Common myeloid progenitor, CD34-positive (primary cell): ENCODE results near the gene STARD13.

Source experiments
- CTCF ChIA-PET: fragments of 350-600 bp; sonication (Branson Sonifier 250); formaldehyde crosslinking; loops from one replicate; lab custom pipeline; 2021; ENCODE audit warnings: antibody characterized with exemption; lab: Charles Lee
- POLR2A ChIA-PET: fragments of 350-600 bp; sonication (Branson Sonifier 250); formaldehyde crosslinking; loops from one replicate; lab custom pipeline; 2021; ENCODE audit warnings: antibody characterized with exemption; lab: Charles Lee
- DNase-seq, 3 donors: peaks; one replicate each; pipeline versions ENCODE4 v3.0.0 to v3.0.0-alpha.2; 2013
- H3K27ac ChIP-seq, 2 experiments: 1 replicate in 1 of 2; 2 replicates in 1 of 2; pipeline ENCODE4 v1.7.0; 2013; ENCODE audit warnings: inconsistent platforms in 2 of 2, low read length in 2 of 2, mild to moderate bottlenecking in 2 of 2, low read depth in 1 of 2, moderate library complexity in 1 of 2; ENCODE audit not compliant: severe bottlenecking in 2 of 2, insufficient read depth in 1 of 2, poor library complexity in 1 of 2
- H3K27me3 ChIP-seq, 5 experiments: replicated peaks in 2 of 5; 1 replicate in 3 of 5; 2 replicates in 2 of 5; pipeline versions ENCODE4 v1.6.1 to v1.7.0; 2013; ENCODE audit warnings: low read length in 4 of 5, mild to moderate bottlenecking in 2 of 5, moderate library complexity in 2 of 5, inconsistent platforms in 1 of 5; ENCODE audit not compliant: insufficient read depth in 5 of 5, control insufficient read depth in 4 of 5
- H3K36me3 ChIP-seq, 4 experiments: 1 replicate in 2 of 4; 2 replicates in 2 of 4; pipeline versions ENCODE4 v1.6.1 to v1.7.0; 2013; ENCODE audit warnings: low read length in 3 of 4, control low read depth in 1 of 4, mild to moderate bottlenecking in 1 of 4; ENCODE audit not compliant: control insufficient read depth in 4 of 4, insufficient read depth in 4 of 4
- H3K4me1 ChIP-seq, 4 experiments: 1 replicate in 3 of 4; 2 replicates in 1 of 4; pipeline versions ENCODE4 v1.6.1 to v1.7.1; 2013; ENCODE audit warnings: low read length in 3 of 4, mild to moderate bottlenecking in 3 of 4, control low read depth in 1 of 4, inconsistent platforms in 1 of 4, moderate library complexity in 1 of 4; ENCODE audit not compliant: control insufficient read depth in 4 of 4, insufficient read depth in 4 of 4; ENCODE audit errors: control extremely low read depth in 1 of 4
- H3K4me3 ChIP-seq, 7 experiments: 1 replicate in 4 of 7; 2 replicates in 3 of 7; pipeline versions ENCODE4 v1.5.1 to v1.7.0; 2013; ENCODE audit warnings: mild to moderate bottlenecking in 7 of 7, low read length in 6 of 7, moderate library complexity in 6 of 7, inconsistent platforms in 2 of 7, low read depth in 2 of 7, control low read depth in 1 of 7; ENCODE audit not compliant: insufficient read depth in 4 of 7, control insufficient read depth in 1 of 7; ENCODE audit errors: extremely low read depth in 1 of 7
- H3K9me3 ChIP-seq, 5 experiments: 1 replicate in 4 of 5; 2 replicates in 1 of 5; pipeline versions ENCODE4 v1.6.1 to v1.7.1; 2013; ENCODE audit warnings: low read length in 4 of 5, mild to moderate bottlenecking in 2 of 5, inconsistent platforms in 1 of 5, low read depth in 1 of 5, moderate library complexity in 1 of 5; ENCODE audit not compliant: control insufficient read depth in 4 of 5, insufficient read depth in 2 of 5; ENCODE audit errors: control extremely low read depth in 1 of 5
- WGBS: methylation state at CpG from one replicate; pipeline ENCODE4 v1.1.5; 2013; ENCODE audit not compliant: insufficient coverage; 5-methylcytosine and 5-hydroxymethylcytosine counted together

STARD13 gene

GRCh38 chr13:33078263-33078662 lies 207.3 kb downstream of the STARD13 start:
- H3K27me3 ChIP-seq, result no peaks in the 10 kb centered on the region
- ChIA-PET CTCF (interaction anchor here (0.7 kb wide), 1 partner anchor 1352 kb away, joined by 3 read pairs; no protein-coding TSS in a partner anchor), POLR2A (interaction anchor here (0.6 kb wide), 1 partner anchor 45 kb away, joined by 4 read pairs; no protein-coding TSS in a partner anchor)
- 100% methylated on average over 2 of the region's 3 CpGs for WGBS
- no peak overlapping the region for H3K27ac ChIP-seq
- no peaks in the 10 kb centered on the region for H3K9me3 ChIP-seq
- DNase-seq, result no peak
- H3K4me1 ChIP-seq, result no peaks in the 10 kb centered on the region
- H3K4me3 ChIP-seq, result no peak overlapping the region
- no peaks in the 10 kb centered on the region for H3K36me3 ChIP-seq

GRCh38 chr13:33076001-33076992 lies 209.3 kb downstream of the STARD13 start:
- CTCF ChIA-PET, result interaction anchor here (1.2 kb wide), 1 partner anchor 22 kb away, joined by 4 read pairs; no protein-coding TSS in a partner anchor
- Histone ChIP-seq H3K27ac (no peak overlapping the region), H3K4me1 (no peaks in the 10 kb centered on the region), H3K27me3 (no peaks in the 10 kb centered on the region), H3K9me3 (no peaks in the 10 kb centered on the region), H3K36me3 (no peaks in the 10 kb centered on the region), H3K4me3 (no peak overlapping the region)
- 100% methylated on average over 5 of the region's 10 CpGs for WGBS
- POLR2A ChIA-PET, result no interaction called here
- no peak for DNase-seq

GRCh38 chr13:33073338-33073737 lies 212.2 kb downstream of the STARD13 start:
- ChIA-PET CTCF (no interaction called here), POLR2A (no interaction called here)
- no peaks in the 10 kb centered on the region for H3K27me3 ChIP-seq
- DNase-seq, result no peak
- H3K9me3 ChIP-seq, result no peaks in the 10 kb centered on the region
- H3K4me3 ChIP-seq, result no peak overlapping the region
- WGBS, result no CpG with 5 or more reads among the region's 3 CpGs
- H3K27ac ChIP-seq, result no peak overlapping the region
- no peaks in the 10 kb centered on the region for H3K36me3 ChIP-seq
- no peaks in the 10 kb centered on the region for H3K4me1 ChIP-seq

- H3K36me3 ChIP-seq, result no peaks in the 10 kb centered on the region
- no peaks in the 10 kb centered on the region for H3K4me1 ChIP-seq
- POLR2A ChIA-PET, result no interaction called here
- 100% methylated on average over 1 of the region's 1 CpG for WGBS
- no peak for DNase-seq
- no peak overlapping the region for H3K27ac ChIP-seq
- no peak overlapping the region for H3K4me3 ChIP-seq
- H3K27me3 ChIP-seq, result no peaks in the 10 kb centered on the region
- H3K9me3 ChIP-seq, result no peaks in the 10 kb centered on the region
- CTCF ChIA-PET, result no interaction called here
Measured at GRCh38 chr13:33072759-33073158, 212.8 kb downstream of the STARD13 start.

- CTCF ChIA-PET, result no interaction called here
- POLR2A ChIA-PET, result no interaction called here
- no peak for DNase-seq
- no peaks in the 10 kb centered on the region for H3K27me3 ChIP-seq
- no peak overlapping the region for H3K4me3 ChIP-seq
- 100% methylated on average over 1 of the region's 2 CpGs for WGBS
- no peaks in the 10 kb centered on the region for H3K9me3 ChIP-seq
- no peaks in the 10 kb centered on the region for H3K36me3 ChIP-seq
- no peaks in the 10 kb centered on the region for H3K4me1 ChIP-seq
- H3K27ac ChIP-seq, result no peak overlapping the region
Measured at GRCh38 chr13:33072282-33072681, 213.3 kb downstream of the STARD13 start.

GRCh38 chr13:33070713-33071112 lies 214.8 kb downstream of the STARD13 start:
- POLR2A ChIA-PET, result no interaction called here
- CTCF ChIA-PET, result no interaction called here
- DNase-seq, result no peak
- no peaks in the 10 kb centered on the region for H3K9me3 ChIP-seq
- 90% methylated on average over 2 of the region's 2 CpGs for WGBS
- no peak overlapping the region for H3K4me3 ChIP-seq
- H3K27ac ChIP-seq, result no peak overlapping the region
- no peaks in the 10 kb centered on the region for H3K36me3 ChIP-seq
- no peaks in the 10 kb centered on the region for H3K4me1 ChIP-seq
- no peaks in the 10 kb centered on the region for H3K27me3 ChIP-seq

GRCh38 chr13:33069365-33069764 lies 216.2 kb downstream of the STARD13 start:
- WGBS, result no CpG with 5 or more reads among the region's 2 CpGs
- no peak overlapping the region for H3K27ac ChIP-seq
- H3K4me1 ChIP-seq, result no peaks in the 10 kb centered on the region
- ChIA-PET CTCF (no interaction called here), POLR2A (no interaction called here)
- no peak overlapping the region for H3K4me3 ChIP-seq
- no peaks in the 10 kb centered on the region for H3K27me3 ChIP-seq
- no peaks in the 10 kb centered on the region for H3K9me3 ChIP-seq
- H3K36me3 ChIP-seq, result no peaks in the 10 kb centered on the region
- no peak for DNase-seq
